GM10248 (cell line): ENCODE results near the gene REG3A.

Experiments used
- CTCF ChIA-PET: fragments of 300-600 bp; sonication (Branson Sonifier 250); formaldehyde crosslinking; extraction: SDS; loops from one replicate; lab custom pipeline; 2021; ENCODE audit warnings: antibody characterized with exemption; lab: Yijun Ruan, JAX
- POLR2A ChIA-PET: fragments of 350-650 bp; sonication (Branson Sonifier 250); formaldehyde crosslinking; extraction: SDS; loops from one replicate; lab custom pipeline; 2020; ENCODE audit warnings: antibody characterized with exemption; lab: Yijun Ruan, JAX
- DNase-seq: peaks from one replicate; pipeline ENCODE4 v3.0.0; 2012; ENCODE audit errors: extremely low spot score
- TF ChIP-seq, protein P1 (sequence below): IDR thresholded peaks from 2 replicates; pipeline ENCODE4 v1.5.1; 2012; ENCODE audit warnings: mild to moderate bottlenecking, low read depth; ENCODE audit errors: extremely low read depth, missing control alignments, control extremely low read depth

The REG3A gene

DNA sequence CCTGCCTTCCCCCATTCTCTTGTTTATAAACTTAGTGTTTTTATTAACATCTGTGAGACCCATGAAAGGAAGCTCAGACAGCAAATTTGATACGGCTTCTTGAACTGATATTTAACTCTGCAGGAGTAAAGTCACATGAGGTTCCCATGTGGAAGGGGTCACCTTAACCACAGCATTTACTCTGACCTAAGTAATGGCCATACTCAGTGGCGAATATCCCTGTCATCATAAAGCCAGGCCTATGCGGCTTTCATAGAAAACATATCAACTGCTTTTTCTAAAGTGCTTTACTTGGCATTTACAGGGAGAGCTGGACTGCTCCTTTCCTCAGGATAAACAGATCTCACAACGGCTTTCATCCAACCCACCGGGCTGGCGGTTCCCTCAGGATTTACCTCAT lies 30.3 kb downstream of the REG3A start:
- ChIA-PET POLR2A (no interaction called here), CTCF (no interaction called here)
- DNase-seq: no peak

DNA sequence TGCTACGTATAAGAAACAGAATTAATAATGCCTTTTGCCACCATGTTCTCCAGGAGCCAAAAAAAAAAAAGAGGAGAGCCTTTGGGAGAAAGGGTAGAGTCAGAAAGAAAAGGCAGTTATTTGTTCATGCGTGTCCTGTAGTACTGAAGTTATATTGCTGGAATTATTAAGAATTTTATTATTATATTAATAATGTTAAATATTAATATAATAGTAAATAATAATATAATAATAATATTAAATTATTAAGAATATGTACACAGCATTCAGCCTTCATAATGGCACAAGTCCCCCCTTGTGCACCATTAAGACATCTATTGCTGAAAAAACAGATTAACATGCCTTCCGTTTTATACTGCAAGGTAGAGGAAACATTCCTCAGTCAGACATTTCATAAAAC lies 31.1 kb downstream of the REG3A start:
- CTCF ChIA-PET: no interaction called here
- TF ChIP-seq, protein P1, sequence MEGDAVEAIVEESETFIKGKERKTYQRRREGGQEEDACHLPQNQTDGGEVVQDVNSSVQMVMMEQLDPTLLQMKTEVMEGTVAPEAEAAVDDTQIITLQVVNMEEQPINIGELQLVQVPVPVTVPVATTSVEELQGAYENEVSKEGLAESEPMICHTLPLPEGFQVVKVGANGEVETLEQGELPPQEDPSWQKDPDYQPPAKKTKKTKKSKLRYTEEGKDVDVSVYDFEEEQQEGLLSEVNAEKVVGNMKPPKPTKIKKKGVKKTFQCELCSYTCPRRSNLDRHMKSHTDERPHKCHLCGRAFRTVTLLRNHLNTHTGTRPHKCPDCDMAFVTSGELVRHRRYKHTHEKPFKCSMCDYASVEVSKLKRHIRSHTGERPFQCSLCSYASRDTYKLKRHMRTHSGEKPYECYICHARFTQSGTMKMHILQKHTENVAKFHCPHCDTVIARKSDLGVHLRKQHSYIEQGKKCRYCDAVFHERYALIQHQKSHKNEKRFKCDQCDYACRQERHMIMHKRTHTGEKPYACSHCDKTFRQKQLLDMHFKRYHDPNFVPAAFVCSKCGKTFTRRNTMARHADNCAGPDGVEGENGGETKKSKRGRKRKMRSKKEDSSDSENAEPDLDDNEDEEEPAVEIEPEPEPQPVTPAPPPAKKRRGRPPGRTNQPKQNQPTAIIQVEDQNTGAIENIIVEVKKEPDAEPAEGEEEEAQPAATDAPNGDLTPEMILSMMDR: no peak
- no peak for DNase-seq
- POLR2A ChIA-PET: no interaction called here

More for the DNA sequence above, 30.3 kb downstream of the REG3A start:
- TF ChIP-seq, protein P1: no peak

DNA sequence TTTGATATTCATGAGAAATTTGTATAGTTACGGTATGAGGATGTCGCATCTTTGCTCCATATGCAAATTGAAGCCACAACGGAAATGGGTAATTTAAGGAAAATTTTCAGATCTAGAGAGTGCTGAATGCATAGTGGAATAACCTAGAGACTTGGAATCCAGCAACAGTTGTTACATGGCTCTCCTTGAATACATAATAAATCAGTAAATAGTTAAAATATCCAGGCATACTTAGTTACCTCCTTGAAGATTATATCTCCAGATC lies 33.9 kb downstream of the REG3A start:
- TF ChIP-seq, protein P1: no peak
- no peak for DNase-seq
- CTCF ChIA-PET: interaction anchor here (1.0 kb wide), 1 partner anchor 12 kb away, joined by 4 read pairs; no protein-coding TSS in a partner anchor
- POLR2A ChIA-PET: no interaction called here

DNA sequence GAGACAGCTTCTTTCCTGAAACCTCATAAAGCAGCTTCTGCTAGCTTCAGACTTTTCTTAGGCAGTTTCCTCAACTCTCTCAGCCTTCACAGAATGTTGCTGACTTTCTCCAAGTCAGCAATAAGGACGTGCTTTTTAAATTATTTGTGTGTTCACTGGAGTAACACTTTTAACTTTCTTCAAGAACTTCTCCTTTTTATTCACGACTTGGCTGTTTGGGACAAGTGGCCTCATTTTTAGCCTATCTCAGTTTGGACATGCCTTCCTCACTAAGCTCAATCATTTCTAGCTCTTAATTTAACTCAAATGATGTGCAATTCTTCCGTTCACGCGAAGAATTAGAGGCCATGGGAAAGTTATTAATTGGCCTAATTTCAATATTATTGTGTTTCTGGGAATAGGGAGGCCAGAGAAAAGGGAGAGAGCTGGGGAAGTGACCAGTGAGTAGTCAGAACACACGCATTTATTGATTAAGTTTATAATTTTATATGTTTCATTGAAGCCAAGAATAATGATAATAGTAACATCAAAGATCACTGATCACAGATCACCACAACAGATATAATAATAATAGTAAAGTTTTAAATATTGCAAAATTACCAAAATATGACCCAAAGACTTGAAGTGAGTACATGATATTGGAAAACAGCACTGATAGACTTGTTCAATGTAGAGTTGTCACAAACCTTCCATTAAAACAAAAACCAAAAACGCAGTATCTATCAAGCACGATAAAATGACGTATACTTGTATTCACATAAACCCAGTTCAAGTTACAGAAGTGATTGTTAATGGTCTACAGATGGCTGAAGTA lies 34.4 kb downstream of the REG3A start:
- ChIA-PET POLR2A (no interaction called here), CTCF (no interaction called here)
- no peak for DNase-seq
- TF ChIP-seq, protein P1: no peak

DNA sequence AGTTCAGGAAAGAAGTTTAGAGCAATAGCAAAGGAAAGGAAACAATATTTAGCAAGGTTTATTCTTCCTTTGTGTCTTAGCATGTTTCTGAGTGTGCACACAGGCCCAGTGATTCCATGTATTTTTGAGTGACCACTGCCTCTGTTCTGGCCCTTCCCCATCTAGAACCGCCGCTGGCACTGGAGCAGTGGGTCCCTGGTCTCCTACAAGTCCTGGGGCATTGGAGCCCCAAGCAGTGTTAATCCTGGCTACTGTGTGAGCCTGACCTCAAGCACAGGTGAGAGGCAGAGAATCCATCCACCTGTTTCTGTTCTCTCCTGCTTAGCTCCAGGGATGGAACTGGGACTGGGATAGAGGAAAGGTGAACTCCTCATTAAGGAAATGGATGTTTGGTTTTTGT lies 36.9 kb downstream of the REG3A start:
- ChIA-PET POLR2A (no interaction called here), CTCF (no interaction called here)
- TF ChIP-seq, protein P1: no peak
- no peak for DNase-seq

DNA sequence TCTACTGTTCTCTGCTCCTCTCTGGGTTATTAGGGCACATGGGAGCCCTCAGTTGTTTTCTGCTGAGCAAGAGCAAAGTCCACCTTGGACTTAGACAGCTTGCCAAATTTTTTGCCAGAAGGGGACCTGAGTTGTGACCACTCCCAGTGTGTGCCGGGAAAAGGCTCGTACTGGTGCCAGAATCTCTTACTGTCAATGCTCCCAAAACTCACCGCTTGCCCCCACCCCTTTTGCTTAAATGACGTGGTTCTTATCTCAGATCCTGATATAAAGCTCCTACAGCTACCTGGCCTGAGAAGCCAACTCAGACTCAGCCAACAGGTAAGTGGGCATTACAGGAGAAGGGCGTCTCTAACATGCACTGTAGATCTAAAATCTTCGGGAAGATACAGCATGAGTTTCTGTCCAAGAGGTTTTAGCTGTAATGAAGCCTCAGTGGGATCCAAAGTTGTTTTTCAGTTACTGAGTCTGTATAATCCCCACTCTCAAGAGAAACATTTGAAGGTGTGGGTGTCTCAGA lies 39.3 kb downstream of the REG3A start, which contains the start of gene REG1A:
TSS of gene REG1A (plus strand) at position 295 of the 520 bp plus-strand sequence. CDS start 374 bp downstream, outside the sequence.
- POLR2A ChIA-PET: no interaction called here
- no peak for DNase-seq
- TF ChIP-seq, protein P1: no peak
- CTCF ChIA-PET: interaction anchor here (1.2 kb wide), 1 partner anchor 58 kb away, joined by 3 read pairs; no protein-coding TSS in a partner anchor
